HG02973 (cell line): ENCODE results near the gene ARHGAP21.

Source experiments
- ATAC-seq: cut with Tn5 transposase; IDR thresholded peaks from one replicate; pipeline ENCODE4 v1.9.1; 2021; ENCODE audit warnings: moderate library complexity; ENCODE audit not compliant: unreplicated experiment

ARHGAP21 gene

GRCh38 chr10:24544776-24545175 lies 178.9 kb downstream of the ARHGAP21 start:
- no peak for ATAC-seq

DNA sequence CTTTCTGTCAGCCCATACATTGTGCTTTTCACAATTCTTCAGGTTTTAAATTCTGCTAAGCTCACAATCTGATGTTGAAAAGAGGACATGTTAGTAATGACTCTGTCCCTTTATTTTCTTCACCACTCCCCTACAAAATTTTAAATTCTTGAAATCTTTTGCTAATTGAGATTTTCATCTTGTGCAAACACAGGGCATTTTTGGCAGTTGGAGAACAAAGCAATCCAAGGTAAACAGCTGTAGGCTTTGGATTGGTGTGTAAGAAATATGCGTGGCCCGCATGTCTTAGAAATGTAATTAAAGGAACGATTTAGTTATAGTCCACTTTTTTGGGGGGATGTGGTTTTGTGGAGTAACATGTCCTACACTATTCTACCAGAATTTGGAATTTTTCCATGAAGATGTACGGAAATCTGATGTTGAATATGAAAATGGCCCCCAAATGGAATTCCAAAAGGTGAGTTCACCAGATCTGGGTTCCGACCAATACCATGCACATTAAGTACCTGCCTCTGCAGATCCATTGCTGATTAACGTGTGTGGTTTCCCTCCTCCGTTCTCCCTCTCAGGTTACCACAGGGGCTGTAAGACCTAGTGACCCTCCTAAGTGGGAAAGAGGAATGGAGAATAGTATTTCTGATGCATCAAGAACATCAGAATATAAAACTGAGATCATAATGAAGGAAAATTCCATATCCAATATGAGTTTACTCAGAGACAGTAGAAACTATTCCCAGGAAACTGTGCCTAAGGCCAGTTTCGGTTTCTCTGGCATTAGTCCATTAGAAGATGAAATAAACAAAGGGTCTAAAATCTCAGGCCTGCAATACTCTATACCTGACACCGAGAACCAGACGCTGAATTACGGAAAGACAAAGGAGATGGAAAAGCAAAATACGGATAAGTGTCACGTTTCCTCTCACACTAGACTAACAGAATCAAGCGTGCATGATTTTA lies 181.1 kb downstream of the ARHGAP21 start:
- no peak for ATAC-seq

GRCh38 chr10:24541239-24541753 lies 182.4 kb downstream of the ARHGAP21 start:
- ATAC-seq: no peak

DNA sequence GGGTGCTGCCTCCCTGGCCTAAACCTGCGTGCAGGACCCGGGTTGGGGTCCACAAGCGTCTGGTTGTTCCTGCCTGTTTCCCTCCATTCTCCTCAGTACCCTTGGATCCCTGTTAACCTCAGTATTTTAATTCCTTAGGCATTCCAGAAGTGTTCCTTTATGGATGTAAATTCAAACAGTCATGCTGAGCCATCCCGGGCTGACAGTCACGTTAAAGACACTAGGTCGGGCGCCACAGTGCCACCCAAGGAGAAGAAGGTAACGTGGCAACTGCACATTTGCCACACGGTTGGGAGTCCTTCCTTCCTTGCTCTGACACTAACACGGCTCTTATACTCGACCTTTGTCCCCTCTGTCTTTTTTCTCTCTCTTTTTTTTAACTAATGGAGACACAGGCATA lies 187.1 kb downstream of the ARHGAP21 start:
- no peak for ATAC-seq

DNA sequence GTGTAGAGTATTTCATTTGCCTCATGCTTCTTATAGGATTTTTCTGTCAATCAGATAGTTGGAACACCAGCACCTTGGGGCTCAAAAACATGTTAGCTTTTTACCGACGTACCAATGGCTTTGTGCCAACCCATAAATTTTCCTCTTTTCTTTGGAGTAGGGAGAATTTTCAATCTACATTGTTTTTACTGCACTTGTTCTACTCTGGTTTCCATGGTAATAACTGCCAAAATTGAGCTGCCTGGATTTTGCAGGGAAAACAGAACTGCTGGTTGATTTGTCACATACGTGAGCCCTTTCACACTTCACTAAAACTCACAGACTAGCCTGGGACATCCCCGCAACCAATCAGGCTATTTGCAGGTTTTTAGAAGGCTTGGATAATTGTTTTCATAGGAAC lies 189.7 kb downstream of the ARHGAP21 start:
- ATAC-seq: no peak
